GM06990 (cell line): ENCODE data around the gene NLN.
"Not testable (repeated sequence)": the region's sequence is repeated elsewhere in the genome, so short reads cannot be mapped to it uniquely, and the experiment has no call there.

Experiments
- DNase-seq: peaks from one replicate; pipeline ENCODE4 v3.0.0-alpha.2; 2011; ENCODE audit not compliant: insufficient read length; ENCODE audit errors: extremely low read depth
- H3K27me3 ChIP-seq: replicated peaks from 2 replicates; pipeline ENCODE4 v1.6.0; 2011; ENCODE audit warnings: low read length; ENCODE audit not compliant: control insufficient read depth, insufficient read depth
- H3K36me3 ChIP-seq: 2 replicates; pipeline ENCODE4 v1.5.1; 2011; ENCODE audit warnings: low read length; ENCODE audit not compliant: control insufficient read depth, insufficient read depth
- H3K4me3 ChIP-seq: replicated peaks from 2 replicates; pipeline ENCODE4 v1.5.1; 2011; ENCODE audit warnings: low read depth, mild to moderate bottlenecking, control low read depth, low read length
- CTCF ChIP-seq: IDR thresholded peaks from 2 replicates; pipeline ENCODE4 v1.5.1; 2011; ENCODE audit warnings: low read length, control low read depth, mild to moderate bottlenecking, inconsistent platforms; ENCODE audit not compliant: insufficient read depth, poor library complexity, severe bottlenecking

NLN gene

GRCh38 chr5:65722575-65723403 is 784 bp downstream of the NLN start:
- no peaks in the 10 kb centered on the region for H3K36me3 ChIP-seq
- H3K4me3 ChIP-seq: peak overlapping the region; percentile 88
- TF ChIP-seq CTCF: no peak
- H3K27me3 ChIP-seq: no peaks in the 10 kb centered on the region
- DNase-seq: peak; percentile 26

DNA sequence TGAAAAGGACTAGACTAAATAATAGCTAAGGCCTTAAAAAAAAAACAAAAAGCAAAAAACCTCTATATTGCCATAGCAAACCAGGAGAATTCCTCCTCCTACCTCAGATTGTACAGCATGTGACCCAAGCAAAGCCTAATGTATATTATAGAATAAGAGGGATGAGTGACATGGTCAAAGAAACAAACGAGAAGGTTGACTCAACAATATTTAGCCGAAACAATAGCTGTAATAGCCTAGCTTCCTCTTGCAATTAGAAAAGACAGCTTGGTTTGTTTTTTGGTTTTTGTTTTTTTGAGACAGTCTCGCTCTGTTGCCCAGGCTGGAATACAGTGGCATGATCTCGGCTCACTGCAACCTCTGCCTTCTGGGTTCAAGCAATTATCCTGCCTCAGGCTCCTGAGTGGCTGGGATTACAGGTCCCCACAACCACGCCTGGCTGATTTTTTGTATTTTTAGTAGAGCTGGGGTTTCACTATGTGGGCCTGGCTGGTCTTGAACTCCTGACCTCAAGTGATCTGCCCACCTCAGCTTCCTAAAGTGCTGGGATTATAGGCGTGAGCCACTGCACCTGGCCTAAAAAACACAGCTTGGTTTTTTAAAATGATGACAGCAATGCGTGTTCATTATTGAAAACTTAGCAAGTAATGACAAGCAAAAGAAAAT is 5.6 kb downstream of the NLN start:
- no peak for DNase-seq
- H3K27me3 ChIP-seq: no peaks in the 10 kb centered on the region
- H3K4me3 ChIP-seq: no peak overlapping the region
- no peaks in the 10 kb centered on the region; the same call in 1 of the 2 replicates for H3K36me3 ChIP-seq
- TF ChIP-seq CTCF: no peak

GRCh38 chr5:65728218-65728617 is 6.2 kb downstream of the NLN start:
- DNase-seq: no peak
- Histone ChIP-seq H3K27me3 (no peaks in the 10 kb centered on the region), H3K36me3 (no peaks in the 10 kb centered on the region; the same call in 1 of the 2 replicates), H3K4me3 (no peak overlapping the region)
- no peak for TF ChIP-seq CTCF

DNA sequence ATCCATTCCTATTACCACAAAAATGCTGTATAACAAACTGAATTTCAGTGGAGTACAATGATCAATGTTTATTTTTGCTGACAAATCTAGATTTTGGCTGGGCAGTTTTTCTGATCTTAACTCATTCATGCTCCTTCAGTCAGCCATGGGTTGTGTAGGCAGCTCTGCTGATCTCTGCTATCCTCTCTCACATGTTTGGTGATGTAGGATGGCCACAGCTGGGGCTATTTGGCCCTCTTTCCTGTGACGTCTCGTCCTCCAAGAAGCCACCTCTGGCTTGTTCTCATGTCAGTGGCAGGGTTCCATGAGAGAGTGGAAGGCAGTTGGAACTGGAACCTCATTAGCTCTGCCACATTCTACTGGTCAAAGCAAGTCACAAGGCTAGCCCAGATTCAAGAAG is 8.9 kb downstream of the NLN start:
- DNase-seq: no peak
- TF ChIP-seq CTCF: no peak
- Histone ChIP-seq H3K36me3 (no peaks in the 10 kb centered on the region; the same call in 1 of the 2 replicates), H3K27me3 (no peaks in the 10 kb centered on the region), H3K4me3 (no peak overlapping the region)

DNA sequence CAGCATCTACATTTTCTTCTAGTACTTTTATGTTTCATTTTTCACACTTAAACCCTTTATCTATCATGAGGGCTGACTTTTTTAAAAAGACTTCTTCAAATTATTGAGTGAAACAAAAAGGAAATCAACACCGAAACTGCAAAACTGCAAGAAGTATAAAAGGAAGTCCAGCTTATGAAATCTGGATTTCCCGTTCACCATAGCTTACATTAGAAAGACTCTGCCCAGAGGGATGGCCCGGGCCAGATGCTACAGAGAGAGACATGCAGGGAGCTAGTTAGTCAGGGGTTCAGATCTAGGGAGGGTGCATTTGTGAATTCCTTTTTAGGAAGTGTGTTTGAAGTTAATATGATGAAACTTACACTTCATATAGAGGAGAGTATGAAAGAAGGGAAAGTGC is 10.0 kb downstream of the NLN start:
- H3K4me3 ChIP-seq, H3K36me3 ChIP-seq, H3K27me3 ChIP-seq, DNase-seq: not testable (repeated sequence)

GRCh38 chr5:65734196-65734775 is 12.3 kb downstream of the NLN start:
- not testable (repeated sequence) for H3K4me3 ChIP-seq, H3K27me3 ChIP-seq, DNase-seq, H3K36me3 ChIP-seq
